HEK293 (cell line): ENCODE results near the gene BORCS5.

Experiments used
- BCL11A ChIP-seq: fragments of 450-650 bp; formaldehyde crosslinking; IDR thresholded peaks from 2 replicates; pipeline ENCODE4 v1.5.1; 2016; ENCODE audit warnings: low read depth, missing biosample characterization, missing genetic modification characterization
- HOXA7 ChIP-seq: sonication (generic); formaldehyde crosslinking; IDR thresholded peaks from 2 replicates; pipeline ENCODE4 v1.8.1; 2022; ENCODE audit warnings: missing genetic modification reagents, borderline replicate concordance
- KLF16 ChIP-seq: fragments of 450-650 bp; formaldehyde crosslinking; IDR thresholded peaks from 2 replicates; pipeline ENCODE4 v1.5.1; 2017; ENCODE audit warnings: missing biosample characterization, missing genetic modification characterization
- SP2 ChIP-seq: fragments of 450-650 bp; formaldehyde crosslinking; IDR thresholded peaks from 2 replicates; pipeline ENCODE4 v1.5.1; 2016; ENCODE audit warnings: missing biosample characterization, missing genetic modification characterization
- SP3 ChIP-seq: fragments of 450-650 bp; formaldehyde crosslinking; IDR thresholded peaks from 2 replicates; pipeline ENCODE4 v1.5.1; 2016; ENCODE audit warnings: missing biosample characterization, missing genetic modification characterization
- TCF7L2 ChIP-seq: IDR thresholded peaks from 2 replicates; pipeline ENCODE4 v1.6.1; 2011; ENCODE audit warnings: low read depth, mild to moderate bottlenecking, inconsistent platforms, low read length, moderate library complexity, borderline replicate concordance
- TRIM28 ChIP-seq: IDR thresholded peaks from 2 replicates; pipeline ENCODE4 v1.6.1; 2011; ENCODE audit warnings: low read length, control low read depth, borderline replicate concordance
- ZFP69B ChIP-seq: fragments of 450-650 bp; formaldehyde crosslinking; IDR thresholded peaks from 2 replicates; pipeline ENCODE4 v1.5.1; 2016; ENCODE audit warnings: missing biosample characterization, missing genetic modification characterization
- ZNF169 ChIP-seq: fragments of 450-650 bp; formaldehyde crosslinking; IDR thresholded peaks from 2 replicates; pipeline ENCODE4 v1.5.1; 2016; ENCODE audit warnings: missing biosample characterization, missing genetic modification characterization
- ZNF19 ChIP-seq: fragments of 450-650 bp; formaldehyde crosslinking; IDR thresholded peaks from 2 replicates; pipeline ENCODE4; 2016; ENCODE audit warnings: missing biosample characterization, missing genetic modification characterization, low read depth
- ZNF23 ChIP-seq: fragments of 450-650 bp; formaldehyde crosslinking; IDR thresholded peaks from 2 replicates; pipeline ENCODE4 v1.5.1; 2016; ENCODE audit warnings: missing biosample characterization, missing genetic modification characterization, borderline replicate concordance
- ZNF292 ChIP-seq: fragments of 450-650 bp; formaldehyde crosslinking; IDR thresholded peaks from 2 replicates; pipeline ENCODE4 v1.5.1; 2016; ENCODE audit warnings: low read depth, missing biosample characterization, missing genetic modification characterization, borderline replicate concordance
- ZNF302 ChIP-seq: fragments of 450-650 bp; formaldehyde crosslinking; IDR thresholded peaks from 2 replicates; pipeline ENCODE4 v1.5.1; 2016; ENCODE audit warnings: missing biosample characterization, missing genetic modification characterization, low read depth
- ZNF311 ChIP-seq: fragments of 450-650 bp; formaldehyde crosslinking; IDR thresholded peaks from 2 replicates; pipeline ENCODE4 v1.5.1; 2017; ENCODE audit warnings: missing biosample characterization, missing genetic modification characterization, borderline replicate concordance
- ZNF426 ChIP-seq: fragments of 450-650 bp; formaldehyde crosslinking; IDR thresholded peaks from 2 replicates; pipeline ENCODE4 v1.5.1; 2017; ENCODE audit warnings: missing biosample characterization, missing genetic modification characterization, mild to moderate bottlenecking, inconsistent platforms, moderate library complexity
- ZNF561 ChIP-seq: fragments of 450-650 bp; IDR thresholded peaks from 2 replicates; pipeline ENCODE4 v1.5.1; 2018; ENCODE audit warnings: missing biosample characterization, missing genetic modification characterization, borderline replicate concordance
- ZNF600 ChIP-seq: fragments of 450-650 bp; formaldehyde crosslinking; IDR thresholded peaks from 2 replicates; pipeline ENCODE4 v1.5.1; 2016; ENCODE audit warnings: missing biosample characterization, missing genetic modification characterization
- ZNF610 ChIP-seq: fragments of 450-650 bp; formaldehyde crosslinking; IDR thresholded peaks from 2 replicates; pipeline ENCODE4 v1.5.1; 2016; ENCODE audit warnings: missing biosample characterization, missing genetic modification characterization, borderline replicate concordance
- ZNF626 ChIP-seq: fragments of 450-650 bp; sonication (Bioruptor Pico); formaldehyde crosslinking; IDR thresholded peaks from 2 replicates; pipeline ENCODE4 v1.5.1; 2018; ENCODE audit warnings: missing biosample characterization, missing genetic modification characterization, inconsistent platforms
- ZNF654 ChIP-seq: fragments of 450-650 bp; formaldehyde crosslinking; IDR thresholded peaks from 2 replicates; pipeline ENCODE4 v1.5.1; 2016; ENCODE audit warnings: low read depth, missing biosample characterization, missing genetic modification characterization
- ZNF776 ChIP-seq: fragments of 450-650 bp; formaldehyde crosslinking; IDR thresholded peaks from 2 replicates; pipeline ENCODE4 v1.5.0; 2017; ENCODE audit warnings: missing biosample characterization, missing genetic modification characterization, borderline replicate concordance
- ZNF777 ChIP-seq: fragments of 450-650 bp; formaldehyde crosslinking; IDR thresholded peaks from 2 replicates; pipeline ENCODE4 v1.5.1; 2017; ENCODE audit warnings: missing biosample characterization, missing genetic modification characterization, borderline replicate concordance
- ZNF791 ChIP-seq: fragments of 450-650 bp; formaldehyde crosslinking; IDR thresholded peaks from 2 replicates; pipeline ENCODE4 v1.5.1; 2016; ENCODE audit warnings: missing biosample characterization, missing genetic modification characterization
- ZNF843 ChIP-seq: fragments of 450-650 bp; formaldehyde crosslinking; IDR thresholded peaks from 2 replicates; pipeline ENCODE4 v1.5.1; 2016; ENCODE audit warnings: missing biosample characterization, missing genetic modification characterization
- TF ChIP-seq, protein P1 (sequence below): fragments of 450-650 bp; formaldehyde crosslinking; IDR thresholded peaks from 2 replicates; pipeline ENCODE4 v1.5.1; 2016; ENCODE audit warnings: missing biosample characterization, missing genetic modification characterization
- TF ChIP-seq, protein P2 (sequence below): fragments of 450-650 bp; formaldehyde crosslinking; IDR thresholded peaks from 2 replicates; pipeline ENCODE4 v1.5.1; 2016; ENCODE audit warnings: missing biosample characterization, missing genetic modification characterization
- TF ChIP-seq, protein P3 (sequence below): fragments of 450-650 bp; formaldehyde crosslinking; IDR thresholded peaks from 2 replicates; pipeline ENCODE4 v1.5.1; 2016; ENCODE audit warnings: missing biosample characterization, missing genetic modification characterization, borderline replicate concordance
- TF ChIP-seq, protein P4 (sequence below): fragments of 450-650 bp; formaldehyde crosslinking; IDR thresholded peaks from 2 replicates; pipeline ENCODE4 v1.5.1; 2016; ENCODE audit warnings: missing biosample characterization, missing genetic modification characterization
- TF ChIP-seq, protein P5 (sequence below): fragments of 450-650 bp; formaldehyde crosslinking; conservative IDR thresholded peaks from 2 replicates; pipeline ENCODE4 v1.5.1; 2016; ENCODE audit warnings: low read depth, missing biosample characterization, missing genetic modification characterization
- TF ChIP-seq, protein P6 (sequence below): fragments of 450-650 bp; formaldehyde crosslinking; IDR thresholded peaks from 2 replicates; pipeline ENCODE4 v1.5.1; 2016; ENCODE audit warnings: missing biosample characterization, missing genetic modification characterization, low read depth

Gene BORCS5

DNA sequence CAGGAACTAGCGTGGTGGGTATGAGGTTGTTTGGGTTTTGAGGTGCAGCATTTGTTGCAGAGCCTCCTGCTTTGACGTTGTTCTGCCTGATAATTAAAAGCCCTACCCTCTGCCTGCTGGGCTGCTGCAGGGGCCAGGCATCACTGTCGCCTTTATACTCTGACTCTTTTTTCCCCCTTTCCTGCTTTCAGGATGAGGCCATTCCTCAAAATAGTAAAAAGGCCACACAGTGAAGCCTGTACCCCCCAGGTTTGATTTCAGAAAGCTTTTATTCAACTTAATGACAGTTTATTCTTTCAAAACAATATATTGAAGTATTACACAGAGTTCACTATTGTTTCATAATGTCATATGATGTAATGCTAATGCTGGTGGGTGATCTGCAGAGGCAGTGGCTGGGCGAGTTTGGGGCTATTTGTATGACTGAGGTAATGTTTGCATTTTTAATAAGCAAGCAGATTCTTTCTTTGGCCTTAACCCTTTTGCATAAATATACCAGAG lies 9.1 kb downstream of the BORCS5 start (continued):
- TF ChIP-seq, protein P1, sequence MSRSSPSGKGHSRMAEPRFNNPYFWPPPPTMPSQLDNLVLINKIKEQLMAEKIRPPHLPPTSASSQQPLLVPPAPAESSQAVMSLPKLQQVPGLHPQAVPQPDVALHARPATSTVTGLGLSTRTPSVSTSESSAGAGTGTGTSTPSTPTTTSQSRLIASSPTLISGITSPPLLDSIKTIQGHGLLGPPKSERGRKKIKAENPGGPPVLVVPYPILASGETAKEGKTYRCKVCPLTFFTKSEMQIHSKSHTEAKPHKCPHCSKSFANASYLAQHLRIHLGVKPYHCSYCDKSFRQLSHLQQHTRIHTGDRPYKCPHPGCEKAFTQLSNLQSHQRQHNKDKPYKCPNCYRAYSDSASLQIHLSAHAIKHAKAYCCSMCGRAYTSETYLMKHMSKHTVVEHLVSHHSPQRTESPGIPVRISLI (tag by site-specific recombination) = no peak
- no peak for TF ChIP-seq ZNF311 (tag by site-specific recombination)
- TF ChIP-seq ZNF19 (tag by site-specific recombination) = no peak
- TF ChIP-seq ZNF561 = no peak
- no peak; the same call in 1 of the 2 replicates for TF ChIP-seq TRIM28
- TF ChIP-seq SP2 = no peak
- TF ChIP-seq, protein P2, sequence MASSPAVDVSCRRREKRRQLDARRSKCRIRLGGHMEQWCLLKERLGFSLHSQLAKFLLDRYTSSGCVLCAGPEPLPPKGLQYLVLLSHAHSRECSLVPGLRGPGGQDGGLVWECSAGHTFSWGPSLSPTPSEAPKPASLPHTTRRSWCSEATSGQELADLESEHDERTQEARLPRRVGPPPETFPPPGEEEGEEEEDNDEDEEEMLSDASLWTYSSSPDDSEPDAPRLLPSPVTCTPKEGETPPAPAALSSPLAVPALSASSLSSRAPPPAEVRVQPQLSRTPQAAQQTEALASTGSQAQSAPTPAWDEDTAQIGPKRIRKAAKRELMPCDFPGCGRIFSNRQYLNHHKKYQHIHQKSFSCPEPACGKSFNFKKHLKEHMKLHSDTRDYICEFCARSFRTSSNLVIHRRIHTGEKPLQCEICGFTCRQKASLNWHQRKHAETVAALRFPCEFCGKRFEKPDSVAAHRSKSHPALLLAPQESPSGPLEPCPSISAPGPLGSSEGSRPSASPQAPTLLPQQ (tag by site-specific recombination) = 0 out of 2 replicates have a peak, but pooled peaks have one; percentile 27
- TF ChIP-seq ZNF843 (tag by site-specific recombination) = no peak
- TF ChIP-seq ZNF302 (tag by site-specific recombination) = no peak
- TF ChIP-seq ZNF654 (tag by site-specific recombination) = no peak
- TF ChIP-seq HOXA7 (CRISPR knock-in tag) = no peak
- TF ChIP-seq ZNF626 (tag by site-specific recombination) = no peak
- TF ChIP-seq ZNF600 (tag by site-specific recombination) = peak; percentile 58; the same call in 1 of the 2 replicates
- no peak for TF ChIP-seq ZNF776 (tag by site-specific recombination)
- TF ChIP-seq ZNF610 = no peak
- no peak for TF ChIP-seq ZNF292 (tag by site-specific recombination)
- no peak for TF ChIP-seq TCF7L2
- TF ChIP-seq, protein P3, sequence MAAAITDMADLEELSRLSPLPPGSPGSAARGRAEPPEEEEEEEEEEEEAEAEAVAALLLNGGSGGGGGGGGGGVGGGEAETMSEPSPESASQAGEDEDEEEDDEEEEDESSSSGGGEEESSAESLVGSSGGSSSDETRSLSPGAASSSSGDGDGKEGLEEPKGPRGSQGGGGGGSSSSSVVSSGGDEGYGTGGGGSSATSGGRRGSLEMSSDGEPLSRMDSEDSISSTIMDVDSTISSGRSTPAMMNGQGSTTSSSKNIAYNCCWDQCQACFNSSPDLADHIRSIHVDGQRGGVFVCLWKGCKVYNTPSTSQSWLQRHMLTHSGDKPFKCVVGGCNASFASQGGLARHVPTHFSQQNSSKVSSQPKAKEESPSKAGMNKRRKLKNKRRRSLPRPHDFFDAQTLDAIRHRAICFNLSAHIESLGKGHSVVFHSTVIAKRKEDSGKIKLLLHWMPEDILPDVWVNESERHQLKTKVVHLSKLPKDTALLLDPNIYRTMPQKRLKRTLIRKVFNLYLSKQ = no peak
- no peak for TF ChIP-seq ZNF23 (tag by site-specific recombination)
- TF ChIP-seq SP3 (tag by site-specific recombination) = no peak
- no peak for TF ChIP-seq BCL11A (tag by site-specific recombination)
- TF ChIP-seq, protein P4, sequence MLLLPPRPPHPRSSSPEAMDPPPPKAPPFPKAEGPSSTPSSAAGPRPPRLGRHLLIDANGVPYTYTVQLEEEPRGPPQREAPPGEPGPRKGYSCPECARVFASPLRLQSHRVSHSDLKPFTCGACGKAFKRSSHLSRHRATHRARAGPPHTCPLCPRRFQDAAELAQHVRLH = no peak
- TF ChIP-seq, protein P5, sequence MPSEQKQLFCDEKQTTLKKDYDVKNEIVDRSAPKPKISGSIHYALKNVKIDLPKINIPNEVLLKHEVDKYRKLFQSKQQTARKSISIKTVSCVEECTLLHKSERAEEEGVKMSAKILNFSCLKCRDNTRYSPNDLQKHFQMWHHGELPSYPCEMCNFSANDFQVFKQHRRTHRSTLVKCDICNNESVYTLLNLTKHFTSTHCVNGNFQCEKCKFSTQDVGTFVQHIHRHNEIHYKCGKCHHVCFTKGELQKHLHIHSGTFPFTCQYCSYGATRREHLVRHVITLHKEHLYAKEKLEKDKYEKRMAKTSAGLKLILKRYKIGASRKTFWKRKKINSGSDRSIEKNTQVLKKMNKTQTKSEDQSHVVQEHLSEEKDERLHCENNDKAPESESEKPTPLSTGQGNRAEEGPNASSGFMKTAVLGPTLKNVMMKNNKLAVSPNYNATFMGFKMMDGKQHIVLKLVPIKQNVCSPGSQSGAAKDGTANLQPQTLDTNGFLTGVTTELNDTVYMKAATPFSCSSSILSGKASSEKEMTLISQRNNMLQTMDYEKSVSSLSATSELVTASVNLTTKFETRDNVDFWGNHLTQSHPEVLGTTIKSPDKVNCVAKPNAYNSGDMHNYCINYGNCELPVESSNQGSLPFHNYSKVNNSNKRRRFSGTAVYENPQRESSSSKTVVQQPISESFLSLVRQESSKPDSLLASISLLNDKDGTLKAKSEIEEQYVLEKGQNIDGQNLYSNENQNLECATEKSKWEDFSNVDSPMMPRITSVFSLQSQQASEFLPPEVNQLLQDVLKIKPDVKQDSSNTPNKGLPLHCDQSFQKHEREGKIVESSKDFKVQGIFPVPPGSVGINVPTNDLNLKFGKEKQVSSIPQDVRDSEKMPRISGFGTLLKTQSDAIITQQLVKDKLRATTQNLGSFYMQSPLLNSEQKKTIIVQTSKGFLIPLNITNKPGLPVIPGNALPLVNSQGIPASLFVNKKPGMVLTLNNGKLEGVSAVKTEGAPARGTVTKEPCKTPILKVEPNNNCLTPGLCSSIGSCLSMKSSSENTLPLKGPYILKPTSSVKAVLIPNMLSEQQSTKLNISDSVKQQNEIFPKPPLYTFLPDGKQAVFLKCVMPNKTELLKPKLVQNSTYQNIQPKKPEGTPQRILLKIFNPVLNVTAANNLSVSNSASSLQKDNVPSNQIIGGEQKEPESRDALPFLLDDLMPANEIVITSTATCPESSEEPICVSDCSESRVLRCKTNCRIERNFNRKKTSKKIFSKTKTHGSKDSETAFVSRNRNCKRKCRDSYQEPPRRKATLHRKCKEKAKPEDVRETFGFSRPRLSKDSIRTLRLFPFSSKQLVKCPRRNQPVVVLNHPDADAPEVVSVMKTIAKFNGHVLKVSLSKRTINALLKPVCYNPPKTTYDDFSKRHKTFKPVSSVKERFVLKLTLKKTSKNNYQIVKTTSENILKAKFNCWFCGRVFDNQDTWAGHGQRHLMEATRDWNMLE = 0 out of 2 replicates have a peak, but pooled peaks have one; percentile 30
- TF ChIP-seq ZFP69B (tag by site-specific recombination) = no peak
- TF ChIP-seq, protein P6, sequence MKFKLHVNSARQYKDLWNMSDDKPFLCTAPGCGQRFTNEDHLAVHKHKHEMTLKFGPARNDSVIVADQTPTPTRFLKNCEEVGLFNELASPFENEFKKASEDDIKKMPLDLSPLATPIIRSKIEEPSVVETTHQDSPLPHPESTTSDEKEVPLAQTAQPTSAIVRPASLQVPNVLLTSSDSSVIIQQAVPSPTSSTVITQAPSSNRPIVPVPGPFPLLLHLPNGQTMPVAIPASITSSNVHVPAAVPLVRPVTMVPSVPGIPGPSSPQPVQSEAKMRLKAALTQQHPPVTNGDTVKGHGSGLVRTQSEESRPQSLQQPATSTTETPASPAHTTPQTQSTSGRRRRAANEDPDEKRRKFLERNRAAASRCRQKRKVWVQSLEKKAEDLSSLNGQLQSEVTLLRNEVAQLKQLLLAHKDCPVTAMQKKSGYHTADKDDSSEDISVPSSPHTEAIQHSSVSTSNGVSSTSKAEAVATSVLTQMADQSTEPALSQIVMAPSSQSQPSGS (tag by site-specific recombination) = peak; percentile 96
- no peak for TF ChIP-seq KLF16 (tag by site-specific recombination)
- TF ChIP-seq ZNF169 (tag by site-specific recombination) = no peak
- TF ChIP-seq ZNF791 (tag by site-specific recombination) = no peak
- TF ChIP-seq ZNF777 (tag by site-specific recombination) = no peak
- TF ChIP-seq ZNF426 (tag by site-specific recombination) = no peak
